ENCODE measurements around the gene TIMM23B. TPM values are rescaled to one million over a fixed set of nuclear protein-coding genes. Genes with fewer than 3 reads are reported as not detected.
A peak's percentile ranks its signal among the peaks of the same experiment; 100 is the strongest.
"Not testable (repeated sequence)": the region's sequence is repeated elsewhere in the genome, so short reads cannot be mapped to it uniquely, and the experiment has no call there.

Gene TIMM23B
- polyA plus RNA-seq, 3 donors, result 6.6 to 15.6 (median 6.6) TPM

DNA sequence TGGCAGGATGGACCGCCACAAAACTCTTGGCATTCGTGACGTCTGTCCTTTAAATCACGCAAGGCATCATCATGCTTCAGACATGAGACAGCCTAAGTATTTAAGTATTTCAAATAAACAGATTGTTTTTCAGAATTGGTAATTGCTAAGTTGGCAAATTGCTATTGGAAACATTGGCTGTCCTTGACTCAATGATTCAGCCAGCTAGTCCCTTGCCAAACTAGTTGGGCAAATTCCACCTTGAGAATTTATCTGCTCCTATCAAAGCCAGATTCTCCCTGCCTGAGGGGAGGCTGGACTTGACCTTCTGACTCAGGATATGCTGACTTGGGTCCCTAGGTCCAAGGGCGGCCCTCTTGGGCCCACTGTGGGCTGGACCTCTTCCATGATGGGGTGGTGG, 75.8 kb downstream of the TIMM23B start:
- H3K4me2 ChIP-seq (replicated peaks; ENCODE audit: extremely low read depth, low read length, poor library complexity, severe bottlenecking); H3K9me3 Mint-ChIP-seq; DNase-seq; H3K4me3 ChIP-seq (replicated peaks in 1 of 3; ENCODE audit: low read depth in 2 of 3, low read length in 3 of 3); H3K36me3 Mint-ChIP-seq; H3K27me3 Mint-ChIP-seq (ENCODE audit: low read depth in 3 of 3); H3K79me2 ChIP-seq (ENCODE audit: insufficient read depth, low read length); H2AFZ ChIP-seq (ENCODE audit: insufficient read depth, low read depth, low read length, poor library complexity, severe bottlenecking); intact Hi-C loops (cut with micrococcal nuclease); H3K9me3 ChIP-seq (replicated peaks in 1 of 2; ENCODE audit: control insufficient read depth in 1 of 2, insufficient read depth in 1 of 2, low read length in 2 of 2); H3K36me3 ChIP-seq (replicated peaks in 1 of 2; ENCODE audit: control insufficient read depth in 1 of 2, insufficient read depth in 2 of 2, low read length in 2 of 2); H4K20me1 ChIP-seq (ENCODE audit: insufficient read depth, low read length); H3K4me1 Mint-ChIP-seq; H3K4me1 ChIP-seq (ENCODE audit: control insufficient read depth in 1 of 2, insufficient read depth in 2 of 2, low read length in 2 of 2); H3K27me3 ChIP-seq (ENCODE audit: control insufficient read depth in 2 of 2, insufficient read depth in 2 of 2, low read length in 2 of 2); H3K9ac ChIP-seq (ENCODE audit: insufficient read depth, low read length, poor library complexity, severe bottlenecking); H3K27ac ChIP-seq (ENCODE audit: low read depth in 1 of 2, low read length in 2 of 2); H3K4me3 Mint-ChIP-seq: not testable (repeated sequence)
- WGBS (ENCODE audit: insufficient coverage), result no CpG with 5 or more reads among the region's 5 CpGs
- H3K27ac Mint-ChIP-seq, result peak overlapping the region in 1 of 7 donors; percentile 66

DNA sequence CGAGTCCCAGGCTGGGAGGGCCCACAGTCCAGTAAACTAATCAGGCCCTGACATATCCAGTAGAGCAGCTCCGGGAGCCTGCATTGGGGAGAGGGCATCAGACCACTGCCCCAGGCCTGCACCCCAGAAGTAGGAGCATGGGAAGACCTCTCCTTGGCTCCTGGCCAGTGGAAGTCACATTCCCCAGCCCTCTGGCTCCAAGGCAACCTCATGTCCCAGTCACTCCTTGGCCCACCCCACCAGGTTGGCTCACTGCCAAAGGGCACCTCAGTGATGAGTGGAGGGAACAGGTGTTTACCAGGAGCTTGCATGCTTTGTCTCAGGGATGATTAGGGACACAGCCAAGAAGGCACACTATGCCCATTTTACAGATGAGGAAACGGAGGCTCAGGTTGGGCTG, 77.4 kb downstream of the TIMM23B start:
- H3K9ac ChIP-seq (ENCODE audit: insufficient read depth, low read length, poor library complexity, severe bottlenecking); H3K27me3 ChIP-seq (ENCODE audit: control insufficient read depth in 2 of 2, insufficient read depth in 2 of 2, low read length in 2 of 2); H3K4me3 ChIP-seq (replicated peaks in 1 of 3; ENCODE audit: low read depth in 2 of 3, low read length in 3 of 3); H2AFZ ChIP-seq (ENCODE audit: insufficient read depth, low read depth, low read length, poor library complexity, severe bottlenecking); DNase-seq; H3K79me2 ChIP-seq (ENCODE audit: insufficient read depth, low read length); H3K4me3 Mint-ChIP-seq; H3K4me1 ChIP-seq (ENCODE audit: control insufficient read depth in 1 of 2, insufficient read depth in 2 of 2, low read length in 2 of 2); H3K4me2 ChIP-seq (replicated peaks; ENCODE audit: extremely low read depth, low read length, poor library complexity, severe bottlenecking); H4K20me1 ChIP-seq (ENCODE audit: insufficient read depth, low read length); H3K9me3 ChIP-seq (replicated peaks in 1 of 2; ENCODE audit: control insufficient read depth in 1 of 2, insufficient read depth in 1 of 2, low read length in 2 of 2); H3K27ac ChIP-seq (ENCODE audit: low read depth in 1 of 2, low read length in 2 of 2); H3K4me1 Mint-ChIP-seq; intact Hi-C loops (cut with micrococcal nuclease); H3K9me3 Mint-ChIP-seq; H3K36me3 ChIP-seq (replicated peaks in 1 of 2; ENCODE audit: control insufficient read depth in 1 of 2, insufficient read depth in 2 of 2, low read length in 2 of 2); H3K27ac Mint-ChIP-seq; H3K36me3 Mint-ChIP-seq: not testable (repeated sequence)
- H3K27me3 Mint-ChIP-seq (ENCODE audit: low read depth in 3 of 3), result peaks cover 7 to 12% (median 9%) of the 10 kb centered on the region in 3 donors
- WGBS (ENCODE audit: insufficient coverage), result 100% methylated on average over 2 of the region's 3 CpGs

DNA sequence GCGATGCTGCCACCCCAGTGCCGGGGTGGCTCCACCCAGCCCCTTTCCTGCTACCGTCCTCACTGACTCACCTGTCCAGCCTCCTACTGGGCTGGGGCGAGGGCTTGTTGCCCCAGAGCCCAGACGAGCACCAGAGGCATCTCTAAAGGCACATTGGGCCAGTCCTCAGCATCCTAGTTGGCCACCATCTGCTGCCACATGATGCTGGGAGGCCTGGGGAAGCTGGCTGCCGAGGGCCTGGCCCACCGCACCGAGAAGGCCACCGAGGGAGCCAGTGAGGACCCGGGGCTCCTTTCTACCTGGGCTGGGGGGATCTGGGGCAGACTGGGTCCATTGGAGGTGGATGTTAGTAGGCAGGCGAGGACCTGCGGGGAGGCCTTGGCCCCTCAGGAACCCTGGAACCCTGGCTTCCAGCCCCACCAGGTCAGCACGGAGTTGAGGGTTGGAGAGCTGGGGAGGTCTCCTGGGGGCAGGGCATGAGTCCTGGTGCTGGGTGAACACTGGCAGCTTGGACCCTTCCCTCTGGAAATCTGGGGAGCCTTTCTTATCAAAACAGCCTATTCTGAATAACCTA, 78.7 kb downstream of the TIMM23B start:
- H3K4me2 ChIP-seq (replicated peaks; ENCODE audit: extremely low read depth, low read length, poor library complexity, severe bottlenecking); H3K36me3 Mint-ChIP-seq; H3K36me3 ChIP-seq (replicated peaks in 1 of 2; ENCODE audit: control insufficient read depth in 1 of 2, insufficient read depth in 2 of 2, low read length in 2 of 2); H2AFZ ChIP-seq (ENCODE audit: insufficient read depth, low read depth, low read length, poor library complexity, severe bottlenecking); H4K20me1 ChIP-seq (ENCODE audit: insufficient read depth, low read length); H3K27ac ChIP-seq (ENCODE audit: low read depth in 1 of 2, low read length in 2 of 2); H3K4me3 Mint-ChIP-seq; H3K4me3 ChIP-seq (replicated peaks in 1 of 3; ENCODE audit: low read depth in 2 of 3, low read length in 3 of 3); H3K9me3 Mint-ChIP-seq; H3K4me1 ChIP-seq (ENCODE audit: control insufficient read depth in 1 of 2, insufficient read depth in 2 of 2, low read length in 2 of 2); DNase-seq; H3K79me2 ChIP-seq (ENCODE audit: insufficient read depth, low read length); H3K9me3 ChIP-seq (replicated peaks in 1 of 2; ENCODE audit: control insufficient read depth in 1 of 2, insufficient read depth in 1 of 2, low read length in 2 of 2); H3K9ac ChIP-seq (ENCODE audit: insufficient read depth, low read length, poor library complexity, severe bottlenecking); H3K4me1 Mint-ChIP-seq; H3K27ac Mint-ChIP-seq: not testable (repeated sequence)
- peaks cover 19 to 25% (median 19%) of the 10 kb centered on the region in 3 donors for H3K27me3 Mint-ChIP-seq (ENCODE audit: low read depth in 3 of 3)
- peaks cover 0 to 15% of the 10 kb centered on the region in 2 donors for H3K27me3 ChIP-seq (ENCODE audit: control insufficient read depth in 2 of 2, insufficient read depth in 2 of 2, low read length in 2 of 2)
- intact Hi-C loops (cut with micrococcal nuclease), result loop anchor here in 1 of 2 donors (10.0 kb wide), 1 partner anchor 134 kb away; no protein-coding TSS in a partner anchor
- WGBS (ENCODE audit: insufficient coverage), result 83% methylated on average over 5 of the region's 13 CpGs
